Brain pericyte (primary cell): ENCODE data around the gene NUDT17.
"Not testable (repeated sequence)": the region's sequence is repeated elsewhere in the genome, so short reads cannot be mapped to it uniquely, and the experiment has no call there.

Experiments
- DNase-seq: peaks from one replicate; pipeline ENCODE4 v3.0.0-alpha.2; 2012; ENCODE audit warnings: low read depth, low spot score

The NUDT17 gene

GRCh38 chr1:145845514-145846161, at the start of gene NUDT17:
Gene NUDT17, plus strand, starts transcription at chr1:145845630. Its CDS starts 11 bp downstream, at chr1:145845641.
- DNase-seq, result no peak

- DNase-seq, result no peak
Measured at GRCh38 chr1:145796753-145797152, 48.7 kb upstream of the NUDT17 start.

- no peak for DNase-seq
Measured at GRCh38 chr1:145799806-145800205, 45.6 kb upstream of the NUDT17 start.

- no peak for DNase-seq
Measured at GRCh38 chr1:145804235-145805045, 41.0 kb upstream of the NUDT17 start.

- no peak for DNase-seq
Measured at GRCh38 chr1:145805057-145805456, 40.4 kb upstream of the NUDT17 start.

GRCh38 chr1:145806408-145806807, 39.0 kb upstream of the NUDT17 start:
- no peak for DNase-seq

GRCh38 chr1:145806844-145807243, 38.6 kb upstream of the NUDT17 start:
- DNase-seq, result no peak

GRCh38 chr1:145812977-145813810, 32.2 kb upstream of the NUDT17 start:
- DNase-seq, result not testable (repeated sequence)

- not testable (repeated sequence) for DNase-seq
Measured at GRCh38 chr1:145818095-145818494, 27.3 kb upstream of the NUDT17 start.

- not testable (repeated sequence) for DNase-seq
Measured at GRCh38 chr1:145822779-145823331, 22.6 kb upstream of the NUDT17 start.

GRCh38 chr1:145823565-145824498, 21.6 kb upstream of the NUDT17 start, which contains the start of the genes POLR3C and RNF115:
Gene POLR3C, plus strand, starts transcription at chr1:145824200. Its CDS starts 1,577 bp downstream, at chr1:145825777.
Gene RNF115, minus strand, starts transcription at chr1:145824095. Its CDS starts 222 bp downstream, at chr1:145823873.
- peak; percentile 66 for DNase-seq

- no peak for DNase-seq
Measured at GRCh38 chr1:145824499-145824842, 21.0 kb upstream of the NUDT17 start.

GRCh38 chr1:145826030-145826429, 19.4 kb upstream of the NUDT17 start:
- DNase-seq, result no peak

GRCh38 chr1:145827966-145828365, 17.5 kb upstream of the NUDT17 start:
- DNase-seq, result no peak

- DNase-seq, result no peak
Measured at GRCh38 chr1:145828367-145829026, 16.9 kb upstream of the NUDT17 start.

GRCh38 chr1:145830810-145831209, 14.6 kb upstream of the NUDT17 start:
- not testable (repeated sequence) for DNase-seq

- no peak for DNase-seq
Measured at GRCh38 chr1:145837656-145838055, 7.8 kb upstream of the NUDT17 start.

GRCh38 chr1:145843031-145843430, 2.4 kb upstream of the NUDT17 start:
- DNase-seq, result no peak

- no peak for DNase-seq
Measured at GRCh38 chr1:145845144-145845513, 301 bp upstream of the NUDT17 start.

- no peak for DNase-seq
Measured at GRCh38 chr1:145846201-145846612, 777 bp downstream of the NUDT17 start.
